C4-2B (cell line): ENCODE measurements around the gene NAP1L4.

ENCODE experiments used
- ZFX ChIP-seq: fragments of 450-650 bp; IDR thresholded peaks from 2 replicates; pipeline ENCODE4 v1.6.1; 2017
- TF ChIP-seq, protein P1 (sequence below): fragments of 450-650 bp; conservative IDR thresholded peaks from 2 replicates; pipeline ENCODE4 v1.5.1; 2017; ENCODE audit warnings: mild to moderate bottlenecking

DNA sequence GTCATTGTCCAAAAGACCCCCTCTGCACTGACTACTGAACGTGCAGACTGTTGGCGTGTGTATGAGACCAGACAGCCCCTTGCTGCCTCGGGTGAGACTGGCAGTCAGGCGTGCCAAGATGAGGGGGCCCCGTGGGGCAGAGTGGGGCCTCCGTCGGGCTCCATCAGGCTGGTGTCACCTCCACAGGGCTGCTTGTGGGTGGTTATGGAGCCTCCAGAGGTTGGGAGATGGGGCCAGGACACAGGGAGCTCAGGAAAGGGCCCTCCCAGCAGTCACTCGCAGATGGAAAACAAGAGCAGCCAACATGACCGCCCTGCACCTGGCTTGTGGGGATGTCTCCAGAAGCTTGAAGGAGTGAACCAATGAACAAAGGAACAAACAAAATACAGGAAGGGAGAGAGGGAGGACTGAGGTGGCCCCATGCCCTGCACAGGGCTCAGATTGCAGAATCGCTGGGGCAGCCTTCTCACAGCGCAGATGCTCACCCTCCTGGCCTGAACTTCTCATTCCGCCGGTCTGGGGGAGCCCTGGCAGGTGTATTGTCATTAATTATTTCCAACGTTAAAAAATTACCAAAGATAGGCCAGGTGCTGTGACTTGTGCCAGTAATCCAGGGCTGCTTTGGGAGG, 57.4 kb downstream of the NAP1L4 start:
- TF ChIP-seq, protein P1, sequence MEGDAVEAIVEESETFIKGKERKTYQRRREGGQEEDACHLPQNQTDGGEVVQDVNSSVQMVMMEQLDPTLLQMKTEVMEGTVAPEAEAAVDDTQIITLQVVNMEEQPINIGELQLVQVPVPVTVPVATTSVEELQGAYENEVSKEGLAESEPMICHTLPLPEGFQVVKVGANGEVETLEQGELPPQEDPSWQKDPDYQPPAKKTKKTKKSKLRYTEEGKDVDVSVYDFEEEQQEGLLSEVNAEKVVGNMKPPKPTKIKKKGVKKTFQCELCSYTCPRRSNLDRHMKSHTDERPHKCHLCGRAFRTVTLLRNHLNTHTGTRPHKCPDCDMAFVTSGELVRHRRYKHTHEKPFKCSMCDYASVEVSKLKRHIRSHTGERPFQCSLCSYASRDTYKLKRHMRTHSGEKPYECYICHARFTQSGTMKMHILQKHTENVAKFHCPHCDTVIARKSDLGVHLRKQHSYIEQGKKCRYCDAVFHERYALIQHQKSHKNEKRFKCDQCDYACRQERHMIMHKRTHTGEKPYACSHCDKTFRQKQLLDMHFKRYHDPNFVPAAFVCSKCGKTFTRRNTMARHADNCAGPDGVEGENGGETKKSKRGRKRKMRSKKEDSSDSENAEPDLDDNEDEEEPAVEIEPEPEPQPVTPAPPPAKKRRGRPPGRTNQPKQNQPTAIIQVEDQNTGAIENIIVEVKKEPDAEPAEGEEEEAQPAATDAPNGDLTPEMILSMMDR: no peak
- no peak for TF ChIP-seq ZFX
